Measurements from ENCODE around the gene SMAD3.

Gene SMAD3

GRCh38 chr15:67156426-67156825 lies 91.0 kb downstream of the SMAD3 start:
- in situ Hi-C loops (cut with HindIII; ENCODE audit: low sequenced_read_pairs), result no loop called here

- in situ Hi-C loops (cut with HindIII; ENCODE audit: low sequenced_read_pairs), result no loop called here
Observed at GRCh38 chr15:67156834-67157233, 91.4 kb downstream of the SMAD3 start.

GRCh38 chr15:67157521-67158252 lies 92.3 kb downstream of the SMAD3 start:
- in situ Hi-C loops (cut with HindIII; ENCODE audit: low sequenced_read_pairs), result no loop called here

GRCh38 chr15:67158367-67158766 lies 93.0 kb downstream of the SMAD3 start:
- in situ Hi-C loops (cut with HindIII; ENCODE audit: low sequenced_read_pairs), result no loop called here

- in situ Hi-C loops (cut with HindIII; ENCODE audit: low sequenced_read_pairs), result no loop called here
Observed at GRCh38 chr15:67161412-67161811, 96.0 kb downstream of the SMAD3 start.

GRCh38 chr15:67161881-67162280 lies 96.5 kb downstream of the SMAD3 start:
- in situ Hi-C loops (cut with HindIII; ENCODE audit: low sequenced_read_pairs), result no loop called here

- in situ Hi-C loops (cut with HindIII; ENCODE audit: low sequenced_read_pairs), result no loop called here
Observed at GRCh38 chr15:67163180-67163579, 97.8 kb downstream of the SMAD3 start.

GRCh38 chr15:67164401-67164791 lies 99.0 kb downstream of the SMAD3 start:
- in situ Hi-C loops (cut with HindIII; ENCODE audit: low sequenced_read_pairs), result no loop called here

- in situ Hi-C loops (cut with HindIII; ENCODE audit: low sequenced_read_pairs), result no loop called here
Observed at GRCh38 chr15:67164811-67165253, 99.4 kb downstream of the SMAD3 start.

GRCh38 chr15:67165254-67166253 lies 100.2 kb downstream of the SMAD3 start:
- in situ Hi-C loops (cut with HindIII; ENCODE audit: low sequenced_read_pairs), result no loop called here

GRCh38 chr15:67166280-67167009 lies 101.0 kb downstream of the SMAD3 start:
- in situ Hi-C loops (cut with HindIII; ENCODE audit: low sequenced_read_pairs), result no loop called here

- in situ Hi-C loops (cut with HindIII; ENCODE audit: low sequenced_read_pairs), result no loop called here
Observed at GRCh38 chr15:67167091-67167490, 101.7 kb downstream of the SMAD3 start.

- in situ Hi-C loops (cut with HindIII; ENCODE audit: low sequenced_read_pairs), result no loop called here
Observed at GRCh38 chr15:67168694-67169093, 103.3 kb downstream of the SMAD3 start.

GRCh38 chr15:67170143-67170925 lies 104.9 kb downstream of the SMAD3 start:
- in situ Hi-C loops (cut with HindIII; ENCODE audit: low sequenced_read_pairs), result no loop called here

GRCh38 chr15:67171471-67171870 lies 106.1 kb downstream of the SMAD3 start:
- in situ Hi-C loops (cut with HindIII; ENCODE audit: low sequenced_read_pairs), result no loop called here

GRCh38 chr15:67172172-67172571 lies 106.8 kb downstream of the SMAD3 start:
- in situ Hi-C loops (cut with HindIII; ENCODE audit: low sequenced_read_pairs), result no loop called here

- in situ Hi-C loops (cut with HindIII; ENCODE audit: low sequenced_read_pairs), result no loop called here
Observed at GRCh38 chr15:67173005-67173404, 107.6 kb downstream of the SMAD3 start.

GRCh38 chr15:67173786-67174185 lies 108.4 kb downstream of the SMAD3 start:
- in situ Hi-C loops (cut with HindIII; ENCODE audit: low sequenced_read_pairs), result no loop called here

- in situ Hi-C loops (cut with HindIII; ENCODE audit: low sequenced_read_pairs), result no loop called here
Observed at GRCh38 chr15:67174446-67174845, 109.0 kb downstream of the SMAD3 start.

- in situ Hi-C loops (cut with HindIII; ENCODE audit: low sequenced_read_pairs), result no loop called here
Observed at GRCh38 chr15:67174864-67175573, 109.6 kb downstream of the SMAD3 start.
